Muscle layer of duodenum (tissue), 2 donors: ENCODE data around the gene RABL3.
"Not testable (repeated sequence)": the region's sequence is repeated elsewhere in the genome, so short reads cannot be mapped to it uniquely, and the experiment has no call there.

Experiments
- H3K27ac ChIP-seq: one replicate; pipeline ENCODE4 v1.7.0; 2013; ENCODE audit warnings: mild to moderate bottlenecking, low read length
- H3K27me3 ChIP-seq: one replicate; pipeline ENCODE4 v1.7.0; 2013; ENCODE audit warnings: low read depth, mild to moderate bottlenecking, control low read depth, low read length
- H3K36me3 ChIP-seq, 2 donors: one replicate each; pipeline ENCODE4 v1.7.0; 2013; ENCODE audit warnings: low read length in 2 of 2, control low read depth in 1 of 2, mild to moderate bottlenecking in 1 of 2; ENCODE audit not compliant: insufficient read depth in 2 of 2, control insufficient read depth in 1 of 2
- H3K4me1 ChIP-seq, 2 donors: one replicate each; pipeline ENCODE4 v1.7.0; 2013; ENCODE audit warnings: low read length in 2 of 2, mild to moderate bottlenecking in 2 of 2, control low read depth in 1 of 2, moderate library complexity in 1 of 2; ENCODE audit not compliant: insufficient read depth in 2 of 2, control insufficient read depth in 1 of 2
- H3K4me3 ChIP-seq, 2 donors: one replicate each; pipeline ENCODE4 v1.7.0; 2013; ENCODE audit warnings: low read length in 2 of 2, low read depth in 1 of 2, mild to moderate bottlenecking in 1 of 2
- H3K9me3 ChIP-seq, 2 donors: one replicate each; pipeline ENCODE4 v1.7.0; 2013; ENCODE audit warnings: low read length in 2 of 2, control low read depth in 1 of 2, mild to moderate bottlenecking in 1 of 2; ENCODE audit not compliant: control insufficient read depth in 1 of 2
- donor health status: healthy.

RABL3 gene

GRCh38 chr3:120767106-120767505 is 24.8 kb upstream of the RABL3 start:
- Histone ChIP-seq H3K4me1 (peaks cover 0 to 18% of the 10 kb centered on the region in 2 donors), H3K9me3 (no peaks in the 10 kb centered on the region), H3K4me3 (no peak overlapping the region), H3K36me3 (no peaks in the 10 kb centered on the region), H3K27ac (no peak overlapping the region), H3K27me3 (no peaks in the 10 kb centered on the region)

GRCh38 chr3:120766576-120766975 is 24.3 kb upstream of the RABL3 start:
- H3K36me3 ChIP-seq, result no peaks in the 10 kb centered on the region
- no peak overlapping the region for H3K4me3 ChIP-seq
- no peaks in the 10 kb centered on the region for H3K27me3 ChIP-seq
- peaks cover 0 to 18% of the 10 kb centered on the region in 2 donors for H3K4me1 ChIP-seq
- no peaks in the 10 kb centered on the region for H3K9me3 ChIP-seq
- no peak overlapping the region for H3K27ac ChIP-seq

DNA sequence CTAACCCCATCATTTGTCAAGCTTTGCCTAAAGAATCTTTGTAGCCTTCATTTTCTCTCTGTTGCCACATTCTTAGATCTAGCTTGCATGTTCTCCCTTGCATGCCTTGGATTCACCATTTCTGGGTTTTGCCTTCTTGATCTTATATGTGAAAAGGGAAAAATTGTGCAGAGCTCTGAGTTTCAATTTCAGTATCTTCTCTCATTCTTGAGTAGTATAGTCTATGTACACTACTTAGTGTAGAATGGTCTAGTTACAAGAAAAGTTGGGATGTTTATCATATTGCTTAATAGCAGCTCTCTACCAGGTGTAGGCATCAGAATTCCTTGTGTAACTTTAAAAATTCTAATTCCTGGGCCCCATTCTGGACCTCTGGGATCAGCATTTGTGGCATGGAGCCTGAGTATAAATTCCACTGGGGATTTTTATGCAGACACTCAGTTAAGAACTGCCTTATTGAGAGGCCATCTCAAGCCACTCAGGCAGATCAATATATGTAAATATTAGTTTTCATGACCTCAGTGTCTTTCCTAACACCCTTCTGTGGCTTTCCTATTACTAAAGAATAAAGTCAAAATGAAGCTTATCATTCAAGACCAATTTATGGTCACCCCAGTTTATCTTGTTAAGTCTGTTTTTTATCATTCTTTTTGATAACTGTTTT is 23.6 kb upstream of the RABL3 start:
- Histone ChIP-seq H3K4me1 (peaks cover 0 to 18% of the 10 kb centered on the region in 2 donors), H3K27me3 (no peaks in the 10 kb centered on the region), H3K27ac (no peak overlapping the region), H3K4me3 (no peak overlapping the region), H3K36me3 (no peaks in the 10 kb centered on the region), H3K9me3 (no peaks in the 10 kb centered on the region)

- Histone ChIP-seq H3K27ac (no peak overlapping the region), H3K36me3 (no peaks in the 10 kb centered on the region), H3K4me1 (peaks cover 0 to 18% of the 10 kb centered on the region in 2 donors), H3K27me3 (no peaks in the 10 kb centered on the region), H3K9me3 (no peaks in the 10 kb centered on the region), H3K4me3 (no peak overlapping the region)
Measured at GRCh38 chr3:120764206-120764605, 21.9 kb upstream of the RABL3 start.

- Histone ChIP-seq H3K4me3 (no peak overlapping the region), H3K27me3 (no peaks in the 10 kb centered on the region), H3K27ac (no peak overlapping the region), H3K9me3 (no peaks in the 10 kb centered on the region), H3K4me1 (peaks cover 0 to 18% of the 10 kb centered on the region in 2 donors), H3K36me3 (no peaks in the 10 kb centered on the region)
Measured at GRCh38 chr3:120763601-120764000, 21.3 kb upstream of the RABL3 start.

GRCh38 chr3:120762615-120763014 is 20.3 kb upstream of the RABL3 start:
- H3K9me3 ChIP-seq, result no peaks in the 10 kb centered on the region
- no peak overlapping the region for H3K27ac ChIP-seq
- no peaks in the 10 kb centered on the region for H3K36me3 ChIP-seq
- peaks cover 0 to 12% of the 10 kb centered on the region in 2 donors for H3K4me1 ChIP-seq
- H3K4me3 ChIP-seq, result no peak overlapping the region
- H3K27me3 ChIP-seq, result no peaks in the 10 kb centered on the region

DNA sequence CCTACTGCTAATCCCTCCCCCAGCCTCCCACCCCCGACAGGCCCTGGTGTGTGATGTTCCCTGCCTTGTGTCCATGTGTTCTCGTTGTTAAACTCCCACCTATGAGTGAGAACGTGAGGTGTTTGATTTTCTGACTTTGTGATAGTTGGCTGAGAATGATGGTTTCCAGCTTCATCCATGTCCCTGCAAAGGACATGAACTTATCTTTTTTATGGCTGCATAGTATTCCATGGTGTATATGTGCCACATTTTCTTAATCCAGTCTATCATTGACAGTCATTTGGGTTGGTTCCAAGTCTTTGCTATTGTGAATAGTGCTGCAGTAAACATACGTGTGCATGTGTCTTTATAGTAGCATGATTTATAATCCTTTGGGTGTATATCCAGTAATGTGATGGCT is 16.2 kb upstream of the RABL3 start:
- not testable (repeated sequence) for H3K27me3 ChIP-seq, H3K36me3 ChIP-seq, H3K9me3 ChIP-seq, H3K4me3 ChIP-seq, H3K4me1 ChIP-seq, H3K27ac ChIP-seq

DNA sequence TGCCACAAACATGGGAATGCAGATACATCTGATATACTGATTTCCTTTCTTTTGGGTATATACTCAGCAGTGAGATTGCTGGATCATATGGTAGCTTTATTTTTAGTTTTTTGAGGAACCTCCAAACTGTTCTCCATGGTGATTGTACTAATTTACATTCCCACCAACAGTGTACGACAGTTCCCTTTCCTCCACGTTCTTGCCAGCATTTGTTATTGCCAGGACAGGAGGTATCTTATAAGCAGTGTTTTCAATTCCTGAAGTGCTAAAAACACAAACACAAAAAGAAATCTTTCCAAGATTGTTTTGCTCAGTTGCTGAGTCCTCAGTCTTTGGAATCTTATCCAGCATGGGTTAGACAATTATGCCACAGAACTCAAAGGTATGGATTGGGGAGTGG is 13.7 kb upstream of the RABL3 start:
- no peak overlapping the region for H3K27ac ChIP-seq
- no peak overlapping the region for H3K4me3 ChIP-seq
- H3K27me3 ChIP-seq, result no peaks in the 10 kb centered on the region
- H3K9me3 ChIP-seq, result no peaks in the 10 kb centered on the region
- peaks cover 5 to 10% of the 10 kb centered on the region in 2 donors for H3K36me3 ChIP-seq
- no peaks in the 10 kb centered on the region for H3K4me1 ChIP-seq

DNA sequence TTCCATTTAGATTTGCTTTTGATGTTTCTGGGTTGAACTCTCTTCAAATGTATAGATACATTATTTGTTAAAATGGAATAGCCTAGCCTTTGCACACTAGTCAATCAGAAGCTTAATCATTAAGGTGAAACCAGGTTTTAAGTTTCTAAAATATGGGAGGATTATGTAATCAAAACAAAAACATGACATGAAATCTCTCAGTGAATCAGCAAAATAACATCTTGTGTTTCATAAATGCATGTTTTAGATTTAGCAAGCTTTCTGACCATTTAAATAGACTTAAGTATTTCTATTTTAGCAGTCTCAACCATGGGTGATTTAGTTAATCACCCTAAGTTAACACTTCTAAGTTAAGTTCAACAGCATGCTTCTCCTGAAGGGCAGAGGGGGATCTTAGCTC is 11.5 kb upstream of the RABL3 start:
- H3K27ac ChIP-seq, result no peak overlapping the region
- H3K36me3 ChIP-seq, result peaks cover 5 to 10% of the 10 kb centered on the region in 2 donors
- no peak overlapping the region for H3K4me3 ChIP-seq
- H3K4me1 ChIP-seq, result no peaks in the 10 kb centered on the region
- no peaks in the 10 kb centered on the region for H3K27me3 ChIP-seq
- H3K9me3 ChIP-seq, result no peaks in the 10 kb centered on the region

DNA sequence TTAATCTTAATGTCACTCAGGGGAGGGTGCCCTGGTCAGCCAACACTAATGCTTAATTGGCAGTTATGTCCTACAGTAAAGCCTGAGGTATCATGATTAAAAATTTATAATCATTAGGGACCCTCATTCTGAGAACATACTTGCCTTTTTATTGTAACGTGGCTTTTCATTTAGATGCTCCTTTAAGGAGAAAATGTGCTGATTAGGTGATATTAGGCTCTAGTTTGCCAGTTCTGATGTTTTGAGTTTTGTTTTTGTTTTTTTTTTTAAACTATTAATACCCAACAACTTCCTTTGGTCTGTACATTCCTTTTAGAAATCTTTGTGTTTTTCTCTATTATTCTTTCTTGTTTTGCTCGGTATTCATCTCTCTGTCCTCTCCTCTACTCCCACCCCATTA is 10.5 kb upstream of the RABL3 start:
- H3K4me1 ChIP-seq, result no peaks in the 10 kb centered on the region
- H3K36me3 ChIP-seq, result peaks cover 5 to 10% of the 10 kb centered on the region in 2 donors

GRCh38 chr3:120752230-120752629 is 9.9 kb upstream of the RABL3 start:
- Histone ChIP-seq H3K27ac (no peak overlapping the region), H3K4me3 (no peak overlapping the region), H3K27me3 (no peaks in the 10 kb centered on the region), H3K4me1 (no peaks in the 10 kb centered on the region), H3K9me3 (no peaks in the 10 kb centered on the region), H3K36me3 (peaks cover 5 to 10% of the 10 kb centered on the region in 2 donors)

More for the DNA sequence above, 10.5 kb upstream of the RABL3 start:
- no peak overlapping the region for H3K27ac ChIP-seq
- H3K9me3 ChIP-seq, result no peaks in the 10 kb centered on the region
- H3K27me3 ChIP-seq, result no peaks in the 10 kb centered on the region
- H3K4me3 ChIP-seq, result no peak overlapping the region

- H3K4me3 ChIP-seq, result no peak overlapping the region
- no peak overlapping the region for H3K27ac ChIP-seq
- H3K36me3 ChIP-seq, result peaks cover 0 to 10% of the 10 kb centered on the region in 2 donors
- no peaks in the 10 kb centered on the region for H3K27me3 ChIP-seq
- no peaks in the 10 kb centered on the region for H3K9me3 ChIP-seq
- H3K4me1 ChIP-seq, result peaks cover 0 to 4% of the 10 kb centered on the region in 2 donors
Measured at GRCh38 chr3:120749843-120750242, 7.5 kb upstream of the RABL3 start.
